NCI-H748 (cell line): ENCODE results near the gene NFAT5.
"Not testable (repeated sequence)": the region's sequence is repeated elsewhere in the genome, so short reads cannot be mapped to it uniquely, and the experiment has no call there.

Experiments used
- DNase-seq: peaks from one replicate; lab custom pipeline; 2025; ENCODE audit not compliant: unreplicated experiment; lab: John Stamatoyannopoulos, UW

Gene NFAT5

DNA sequence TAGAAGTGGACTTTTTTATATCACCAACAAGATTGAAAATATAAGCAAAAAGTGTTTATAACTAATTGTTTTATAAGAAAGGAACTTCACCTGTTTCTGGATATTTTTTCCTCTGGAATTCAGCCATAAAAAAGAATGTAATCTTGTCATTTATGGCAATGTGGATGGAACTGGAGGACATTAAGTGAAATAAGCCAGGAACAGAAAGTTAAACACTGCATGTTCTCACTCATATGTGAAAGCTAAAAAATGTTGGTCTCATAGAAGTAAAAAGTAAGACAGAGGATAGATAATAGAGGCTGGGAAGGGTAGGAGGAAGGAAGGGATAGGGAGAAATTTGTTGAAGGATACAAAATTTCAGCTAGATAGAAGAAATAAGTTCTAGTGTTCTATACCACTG is 67.6 kb downstream of the NFAT5 start:
- no peak for DNase-seq

DNA sequence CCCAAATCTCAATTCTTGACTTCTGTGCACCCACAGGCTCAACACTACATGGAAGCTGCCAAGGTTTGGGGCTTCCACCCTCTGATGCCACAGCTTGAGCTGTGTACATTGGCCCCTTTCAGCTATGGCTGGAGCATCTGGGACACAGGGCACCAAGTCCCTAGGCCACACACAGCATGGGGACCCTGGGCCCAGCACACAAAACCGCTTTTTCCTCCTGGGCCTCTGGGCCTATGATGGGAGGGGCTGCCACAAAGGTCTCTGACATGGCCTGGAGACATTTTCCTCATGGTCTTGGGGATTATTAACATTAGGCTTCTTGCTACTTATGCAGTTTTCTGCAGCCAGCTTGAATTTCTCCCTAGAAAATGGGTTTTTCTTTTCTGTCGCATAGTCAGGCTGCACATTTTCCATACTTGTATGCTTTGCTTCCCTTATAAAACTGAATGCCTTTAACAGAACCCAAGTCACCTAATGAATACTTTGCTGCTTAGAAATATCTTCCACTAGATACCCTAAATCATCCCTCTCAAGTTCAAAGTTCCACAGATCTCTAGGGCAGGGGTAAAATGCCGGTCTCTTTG is 70.9 kb downstream of the NFAT5 start:
- DNase-seq: not testable (repeated sequence)

DNA sequence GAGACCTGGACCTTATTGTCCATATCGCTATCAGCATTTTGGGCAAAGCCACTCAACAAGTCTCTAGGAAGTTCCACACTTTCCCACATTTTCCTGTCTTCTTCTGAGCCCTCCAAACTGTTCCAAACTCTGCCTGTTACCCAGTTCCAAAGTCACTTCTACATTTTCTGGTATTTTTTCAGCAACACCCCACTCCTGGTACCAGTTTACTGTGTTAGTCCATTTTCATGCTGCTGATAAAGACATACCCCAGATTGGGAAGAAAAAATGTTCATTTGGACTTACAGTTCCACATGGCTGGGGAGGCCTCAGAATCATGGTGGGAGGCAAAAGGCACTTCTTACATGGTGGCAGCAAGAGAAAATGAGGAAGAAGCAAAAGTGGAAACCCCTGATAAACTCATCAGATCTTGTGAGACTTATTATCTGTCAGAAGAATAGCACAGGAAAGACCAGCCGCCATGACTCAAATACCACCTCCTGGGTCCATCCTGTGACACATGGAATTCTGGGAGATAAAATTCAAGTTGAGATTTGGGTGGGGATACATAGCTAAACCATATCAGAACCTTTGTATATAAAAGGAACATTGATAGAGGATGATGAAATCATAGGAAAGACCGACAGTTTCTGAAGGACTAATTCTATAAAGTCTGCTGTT is 71.6 kb downstream of the NFAT5 start:
- DNase-seq: not testable (repeated sequence)

DNA sequence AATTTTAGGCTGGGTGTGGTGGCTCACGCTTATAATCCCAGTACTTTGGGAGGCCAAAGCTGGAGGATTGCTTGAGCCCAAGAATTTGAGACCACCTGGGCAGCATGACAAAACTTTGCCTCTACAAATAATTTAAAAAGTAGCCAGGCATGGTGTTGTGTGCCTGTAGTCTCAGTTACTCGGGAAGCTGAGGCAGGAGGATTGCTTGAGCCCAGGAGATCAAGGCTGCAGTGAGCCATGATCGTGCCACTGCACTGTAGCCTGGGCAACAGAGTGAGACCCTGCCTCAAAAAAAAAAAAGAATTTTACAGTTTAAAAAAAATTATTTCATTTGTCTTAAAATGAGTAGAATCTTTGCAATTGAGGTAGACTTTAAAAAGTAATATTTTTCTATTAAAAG is 78.2 kb downstream of the NFAT5 start:
- DNase-seq: not testable (repeated sequence)

DNA sequence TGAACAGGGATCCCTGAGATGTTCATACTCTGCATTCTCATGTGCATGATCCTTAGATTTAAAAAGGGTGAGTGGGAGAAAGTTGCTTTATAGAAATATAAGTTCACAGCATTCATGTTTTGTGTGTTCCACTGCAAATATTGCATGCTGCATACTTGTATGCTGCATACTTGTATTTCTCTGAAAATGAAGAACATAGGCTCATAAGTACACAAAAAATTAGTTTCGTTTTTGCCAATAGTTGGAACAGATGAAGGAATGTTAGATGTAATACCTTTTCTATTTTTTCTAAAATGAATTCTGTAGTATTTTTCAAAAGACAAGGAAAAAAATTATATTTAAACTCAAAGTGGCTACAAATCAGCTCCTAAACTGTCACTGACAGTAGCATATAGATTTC is 79.0 kb downstream of the NFAT5 start:
- DNase-seq: no peak

DNA sequence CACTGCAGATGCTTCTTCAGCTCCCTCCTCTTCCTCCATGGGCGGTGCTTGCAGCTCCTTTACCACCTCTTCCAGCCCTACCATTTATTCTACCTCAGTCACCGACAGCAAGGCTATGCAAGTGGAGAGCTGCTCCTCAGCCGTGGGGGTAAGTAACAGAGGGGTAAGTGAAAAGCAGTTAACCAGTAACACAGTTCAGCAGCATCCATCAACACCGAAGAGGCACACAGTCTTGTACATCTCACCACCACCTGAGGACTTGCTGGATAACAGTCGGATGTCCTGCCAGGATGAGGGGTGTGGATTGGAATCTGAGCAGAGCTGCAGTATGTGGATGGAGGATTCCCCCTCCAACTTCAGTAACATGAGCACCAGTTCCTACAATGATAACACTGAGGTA is 81.3 kb downstream of the NFAT5 start:
- DNase-seq: no peak

DNA sequence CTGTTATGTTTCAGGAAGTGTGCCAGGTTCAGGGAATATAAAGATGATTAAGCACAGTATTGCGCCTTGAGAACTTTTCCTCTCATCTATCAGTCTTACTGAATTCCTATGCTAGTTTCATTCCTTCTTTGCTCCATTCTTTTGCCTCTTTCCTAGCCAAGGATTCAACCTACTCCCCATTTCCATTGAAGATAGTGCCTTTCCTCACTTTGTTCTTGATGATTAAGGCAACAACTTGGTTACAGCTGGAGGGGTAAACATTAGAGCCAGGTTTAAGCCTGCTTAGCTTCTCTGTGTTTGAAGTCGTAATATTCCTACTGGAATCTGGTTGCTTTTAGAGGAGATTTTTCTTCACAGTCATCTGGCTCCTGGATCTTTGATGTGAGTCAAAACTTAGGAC is 85.5 kb downstream of the NFAT5 start:
- DNase-seq: no peak

DNA sequence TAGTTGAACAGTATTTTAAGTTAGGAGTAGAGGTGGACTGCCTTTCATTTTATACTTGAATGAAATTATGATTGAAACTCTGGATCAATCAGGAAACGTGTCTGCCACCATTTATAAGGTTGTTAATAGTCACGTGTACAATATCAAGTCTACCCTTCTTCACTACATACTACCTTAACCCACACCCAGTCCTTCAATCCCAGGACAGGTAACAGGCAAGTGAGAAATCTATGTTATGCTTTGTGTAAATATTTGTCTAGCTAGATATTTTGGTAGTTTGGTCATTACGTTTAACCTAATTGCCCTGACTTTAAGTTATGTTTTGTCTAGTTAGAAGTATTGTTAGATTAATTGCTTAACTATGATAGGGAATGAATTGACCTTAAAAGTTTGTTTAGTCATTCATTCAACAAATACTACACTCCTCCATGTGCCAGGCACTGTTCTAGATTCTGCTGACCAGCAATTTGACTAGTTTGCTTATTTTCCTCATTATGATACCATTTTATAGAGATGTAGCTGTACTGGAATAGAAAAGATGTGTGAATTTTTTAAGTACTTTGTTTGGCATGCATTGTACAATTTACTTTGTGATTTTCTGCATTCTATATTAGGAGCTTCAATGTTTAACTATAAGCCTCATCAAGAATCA is 88.6 kb downstream of the NFAT5 start:
- DNase-seq: no peak

DNA sequence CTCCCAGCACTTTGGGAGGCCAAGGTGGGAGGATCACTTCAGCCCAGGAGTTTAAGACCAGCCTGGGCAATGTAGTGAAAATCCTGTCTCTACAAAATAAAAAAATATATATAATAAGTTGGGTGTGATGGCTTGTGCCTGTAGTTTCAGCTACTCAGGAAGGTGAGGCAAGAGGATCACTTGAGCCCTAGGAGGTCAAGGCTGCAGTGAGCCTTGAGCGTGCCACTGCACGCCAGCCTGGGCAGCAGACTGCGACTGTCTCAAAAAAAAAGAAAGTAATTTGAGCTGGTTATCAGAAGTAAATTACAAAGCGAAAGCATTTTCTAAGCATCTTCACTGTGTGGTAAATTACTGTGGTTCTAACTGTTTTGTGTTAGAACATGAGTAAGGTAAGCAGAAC is 94.4 kb downstream of the NFAT5 start:
- no peak for DNase-seq

DNA sequence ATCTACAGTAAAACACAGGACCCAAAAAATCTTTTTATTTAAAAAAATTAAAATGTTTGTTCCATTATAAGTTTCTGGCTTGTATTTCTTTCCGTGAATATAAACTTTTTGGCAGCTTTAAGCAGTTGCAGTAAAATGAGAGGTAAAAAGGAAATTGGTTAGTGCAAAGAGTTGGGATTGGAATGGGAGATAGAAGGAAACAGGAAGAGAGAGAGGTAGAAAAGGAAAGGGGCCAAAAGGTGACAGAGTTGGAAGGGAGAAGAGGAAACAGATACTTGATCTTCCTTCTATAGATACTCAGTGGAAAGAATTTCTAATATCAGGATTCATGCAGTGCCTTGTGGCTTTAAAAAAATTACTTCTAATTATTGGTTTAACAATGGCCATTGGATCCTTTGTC is 97.1 kb downstream of the NFAT5 start:
- no peak for DNase-seq

DNA sequence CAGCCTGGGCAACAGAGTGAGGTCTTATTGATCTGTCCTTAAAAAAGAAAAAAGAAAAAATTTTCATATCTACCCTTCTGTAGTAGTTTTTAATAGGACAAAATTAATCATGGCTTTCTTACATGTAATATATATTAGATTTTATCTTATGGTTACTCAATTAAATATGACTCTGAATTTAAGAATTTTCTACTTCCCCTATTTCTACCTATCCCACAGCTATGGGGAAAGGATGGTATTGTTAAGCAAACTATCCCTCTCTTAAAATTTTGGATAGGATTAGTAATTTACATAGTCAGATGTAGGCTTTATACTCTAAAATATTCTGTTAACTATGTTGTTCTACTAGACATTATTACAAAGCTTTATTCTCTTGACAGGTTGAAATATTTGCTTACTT is 98.1 kb downstream of the NFAT5 start:
- DNase-seq: no peak

DNA sequence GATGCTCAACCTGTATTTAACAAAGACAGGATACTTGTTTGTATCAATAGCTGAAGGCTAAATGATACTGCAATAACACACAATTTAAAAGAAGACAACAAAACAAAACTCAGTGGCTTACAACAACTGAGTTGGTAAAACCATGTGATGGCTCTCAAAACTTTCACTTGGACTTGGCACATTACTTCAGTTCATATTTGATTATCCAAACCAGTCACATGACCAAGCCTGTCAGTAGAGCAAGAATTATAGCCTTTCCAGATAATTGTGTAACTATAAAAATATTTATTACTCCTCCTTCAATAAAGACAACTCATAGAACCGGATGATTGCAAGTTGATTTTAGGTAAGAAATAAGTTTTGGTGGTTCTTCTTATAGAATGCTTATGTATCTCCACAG is 103.8 kb downstream of the NFAT5 start:
- DNase-seq: no peak

DNA sequence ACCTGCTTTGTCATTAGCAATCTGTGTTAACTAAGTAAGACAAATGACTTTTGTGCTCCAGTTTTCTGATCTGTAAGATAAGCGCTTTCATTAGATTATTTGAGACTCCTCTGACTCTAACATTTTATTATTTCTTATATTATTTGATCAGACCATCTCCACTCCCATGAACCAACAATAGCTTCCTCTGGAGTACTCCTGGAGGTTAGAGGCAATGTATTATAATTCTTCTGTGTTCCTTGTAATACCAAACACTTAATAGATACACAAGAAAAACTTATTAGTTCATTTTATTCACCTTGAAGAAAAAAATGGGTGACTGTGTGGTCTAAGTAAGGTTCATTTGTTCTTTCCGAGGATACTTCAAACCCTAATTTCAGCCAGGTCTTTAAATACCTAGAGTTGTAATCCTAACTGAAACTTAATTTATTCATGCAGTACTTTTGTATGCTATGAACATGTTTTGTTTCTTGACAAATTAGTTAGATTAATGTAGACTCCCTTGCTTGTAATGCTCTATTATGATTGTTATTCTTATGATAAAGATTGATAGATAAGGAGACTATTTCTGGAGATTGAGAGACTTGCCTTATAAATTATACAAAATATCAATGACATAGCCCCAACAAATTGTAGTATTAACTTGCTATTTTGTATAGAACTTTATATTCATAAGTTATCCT is 106.7 kb downstream of the NFAT5 start:
- DNase-seq: no peak

DNA sequence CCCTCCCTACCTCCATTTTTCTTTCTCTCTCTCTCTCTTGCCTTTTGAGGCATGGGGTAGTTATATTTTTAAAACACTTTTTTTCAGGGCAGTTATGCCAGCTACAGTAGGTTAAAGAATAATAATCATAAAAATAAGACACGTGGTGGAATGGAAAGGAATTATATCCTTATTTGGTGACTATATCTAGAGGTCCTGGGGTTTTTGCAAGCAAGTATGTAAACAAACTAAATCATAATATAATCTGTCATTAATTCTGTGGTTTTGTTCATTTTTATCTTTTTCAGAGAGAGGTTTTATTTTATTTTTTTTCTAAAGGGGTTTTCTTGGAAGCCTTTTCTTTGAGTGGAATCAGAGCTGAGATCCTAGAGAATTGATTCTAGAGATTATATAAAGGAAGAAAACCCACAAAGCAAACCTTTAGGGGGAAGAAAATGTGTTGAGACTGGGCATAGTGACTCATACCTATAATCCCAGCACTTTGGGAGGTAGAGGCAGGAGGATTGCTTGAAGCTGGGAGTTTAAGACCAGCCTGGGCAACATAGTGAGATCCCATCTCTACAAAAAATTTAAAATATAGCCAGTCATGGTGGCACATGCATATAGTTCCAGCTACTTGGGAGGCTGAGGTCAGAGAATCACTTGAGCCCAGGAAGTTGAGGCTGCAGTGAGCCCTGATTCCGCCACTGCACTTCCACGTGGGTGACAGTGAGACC is 107.4 kb downstream of the NFAT5 start:
- no peak for DNase-seq

DNA sequence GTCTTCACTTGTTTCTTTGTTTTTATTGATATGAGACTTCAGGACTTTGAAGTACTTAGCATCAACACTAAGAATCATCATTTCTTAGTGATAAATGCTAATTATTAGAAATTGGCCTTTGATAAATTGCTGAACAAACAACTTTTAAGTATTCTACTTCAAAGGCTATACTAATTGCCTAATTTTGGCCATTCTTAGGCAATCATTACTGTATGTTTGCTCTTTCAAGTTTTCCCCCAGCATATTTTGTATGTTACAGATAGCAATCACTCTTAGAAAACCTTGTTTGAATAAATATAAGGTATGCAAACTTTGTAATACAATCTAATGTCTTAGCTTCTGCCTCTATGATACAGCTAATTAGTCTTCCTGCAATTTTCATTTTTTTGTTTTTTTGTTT is 114.6 kb downstream of the NFAT5 start:
- DNase-seq: no peak

DNA sequence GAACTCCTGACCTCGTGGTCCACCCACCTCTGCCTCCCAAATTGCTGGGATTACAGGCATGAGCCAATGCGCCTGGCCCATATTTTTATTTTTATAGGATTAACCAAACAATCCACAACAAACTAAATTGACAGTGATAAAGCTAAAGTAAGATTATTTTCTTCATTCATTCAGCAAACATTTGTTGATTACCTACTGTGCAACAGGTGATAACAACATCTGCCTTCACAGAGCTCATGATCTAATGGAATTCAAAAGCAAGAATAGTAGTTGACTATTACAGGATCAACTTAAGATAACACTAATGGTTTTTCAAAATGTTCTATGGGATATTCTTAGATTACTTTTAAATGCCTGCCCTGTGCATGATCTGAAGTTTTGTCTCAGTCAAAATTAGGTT is 122.8 kb downstream of the NFAT5 start:
- no peak for DNase-seq

DNA sequence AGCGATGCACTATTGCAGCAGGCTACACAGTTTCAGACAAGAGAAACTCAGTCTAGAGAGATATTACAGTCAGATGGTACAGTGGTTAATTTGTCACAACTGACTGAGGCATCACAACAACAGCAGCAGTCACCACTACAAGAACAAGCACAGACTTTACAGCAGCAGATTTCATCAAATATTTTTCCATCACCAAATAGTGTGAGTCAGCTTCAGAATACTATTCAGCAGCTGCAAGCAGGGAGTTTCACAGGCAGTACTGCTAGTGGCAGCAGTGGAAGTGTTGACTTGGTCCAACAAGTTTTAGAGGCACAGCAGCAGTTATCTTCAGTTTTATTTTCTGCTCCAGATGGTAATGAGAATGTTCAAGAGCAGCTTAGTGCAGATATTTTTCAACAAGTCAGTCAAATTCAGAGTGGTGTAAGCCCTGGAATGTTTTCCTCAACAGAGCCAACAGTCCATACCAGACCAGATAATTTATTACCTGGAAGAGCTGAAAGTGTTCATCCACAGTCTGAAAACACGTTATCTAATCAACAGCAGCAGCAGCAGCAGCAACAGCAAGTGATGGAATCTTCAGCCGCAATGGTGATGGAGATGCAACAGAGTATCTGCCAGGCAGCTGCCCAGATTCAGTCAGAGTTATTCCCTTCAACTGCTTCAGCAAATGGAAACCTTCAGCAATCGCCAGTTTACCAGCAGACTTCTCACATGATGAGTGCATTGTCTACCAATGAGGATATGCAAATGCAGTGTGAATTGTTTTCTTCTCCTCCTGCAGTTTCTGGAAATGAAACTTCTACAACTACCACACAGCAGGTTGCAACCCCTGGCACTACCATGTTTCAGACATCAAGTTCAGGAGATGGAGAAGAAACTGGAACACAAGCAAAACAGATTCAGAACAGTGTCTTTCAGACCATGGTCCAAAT is 126.5 kb downstream of the NFAT5 start:
- DNase-seq: no peak

DNA sequence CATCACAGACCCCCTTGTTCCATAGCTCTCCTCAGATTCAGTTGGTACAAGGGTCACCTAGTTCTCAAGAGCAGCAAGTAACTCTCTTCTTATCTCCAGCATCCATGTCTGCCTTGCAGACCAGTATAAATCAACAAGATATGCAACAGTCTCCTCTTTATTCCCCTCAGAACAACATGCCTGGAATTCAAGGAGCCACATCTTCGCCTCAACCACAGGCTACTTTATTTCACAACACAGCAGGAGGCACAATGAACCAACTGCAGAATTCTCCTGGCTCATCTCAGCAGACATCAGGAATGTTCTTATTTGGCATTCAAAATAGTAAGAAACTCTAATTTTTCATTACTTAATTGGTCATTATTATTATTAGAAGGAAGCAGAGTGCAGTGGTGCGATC is 128.2 kb downstream of the NFAT5 start:
- no peak for DNase-seq

DNA sequence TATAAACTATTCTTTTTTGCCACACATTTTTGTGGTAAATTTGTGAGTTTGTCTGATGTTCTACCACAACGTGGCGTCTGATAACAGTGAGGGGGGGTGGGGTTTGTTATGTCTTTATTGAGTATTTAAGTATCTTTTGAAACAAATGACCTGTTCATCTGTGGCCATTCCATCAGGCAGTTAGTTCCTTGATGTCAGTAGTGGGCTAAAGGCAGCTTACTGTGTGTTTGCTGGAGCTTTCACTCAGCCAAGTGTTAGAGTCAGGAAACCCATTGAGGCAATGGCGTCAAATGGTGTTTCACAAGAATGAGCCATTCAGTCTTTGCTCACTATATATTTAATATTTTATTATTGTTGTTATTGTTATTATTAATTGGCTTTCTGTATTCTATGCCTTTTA is 132.6 kb downstream of the NFAT5 start:
- DNase-seq: no peak

DNA sequence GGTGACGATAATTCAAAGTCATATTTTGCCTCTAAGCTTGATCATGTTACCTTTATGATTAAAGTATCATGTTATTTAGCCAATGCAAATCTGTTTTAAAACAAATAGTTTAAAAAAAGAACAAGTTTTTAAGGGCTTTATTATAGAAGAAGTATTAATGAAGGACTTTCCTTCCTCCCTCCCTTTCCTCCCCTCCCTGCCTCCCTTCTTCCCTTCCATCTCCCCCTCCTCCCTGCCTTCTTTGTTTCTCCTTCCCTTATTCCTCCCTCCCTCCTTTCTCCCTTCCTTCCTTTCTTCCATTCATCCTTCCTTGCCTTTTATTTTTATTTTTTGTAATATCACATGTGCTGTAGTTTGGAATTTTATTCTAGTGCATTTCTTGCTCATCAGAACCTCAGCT is 134.1 kb downstream of the NFAT5 start:
- DNase-seq: no peak
